SK-N-SH (cell line): ENCODE data around the gene PTPA. TPM values are rescaled to one million over a fixed set of nuclear protein-coding genes. Genes with fewer than 3 reads are reported as not detected.

Experiments used
- CTCF ChIA-PET: fragments of 300-600, 350-600 bp; formaldehyde crosslinking; extraction: SDS; loops from one replicate; lab custom pipeline; 2021; lab: Yijun Ruan, JAX
- POLR2A ChIA-PET: fragments of 350-600 bp; sonication (Branson Sonifier 250); formaldehyde crosslinking; extraction: SDS; loops from one replicate; lab custom pipeline; 2020; ENCODE audit warnings: antibody characterized with exemption, inconsistent platforms; lab: Yijun Ruan, JAX
- DNase-seq: peaks from one replicate; pipeline ENCODE4 v3.0.0; 2012
- H2AFZ ChIP-seq: fragments of 200-600 bp; sonication (generic); 2 replicates; pipeline ENCODE4 v1.8.1; 2016; ENCODE audit warnings: antibody characterized with exemption, mild to moderate bottlenecking, low read depth
- H3F3A ChIP-seq: fragments of 200-600 bp; sonication (generic); replicated peaks from 2 replicates; pipeline ENCODE3; 2016; ENCODE audit warnings: antibody characterized with exemption, mild to moderate bottlenecking; ENCODE audit not compliant: insufficient read depth
- H3K27ac ChIP-seq, 2 experiments: fragments of 200-500 bp in 1 of 2; fragments of 200-600 bp in 1 of 2; sonication (Bioruptor generic) in 1 of 2; sonication (generic), shearing (Covaris generic) in 1 of 2; 2 replicates each; pipeline versions ENCODE4 v1.5.1 to v1.6.1; 2014 to 2016; ENCODE audit warnings: low read depth in 2 of 2, inconsistent platforms in 1 of 2, low read length in 1 of 2, mild to moderate bottlenecking in 1 of 2, mixed read lengths in 1 of 2
- H3K27me3 ChIP-seq: fragments of 200-600 bp; sonication (generic), shearing (Covaris generic); 2 replicates; pipeline ENCODE4 v1.6.1; 2016; ENCODE audit warnings: mixed run types; ENCODE audit not compliant: insufficient read depth
- H3K36me3 ChIP-seq, 2 experiments: fragments of 200-500 bp in 1 of 2; fragments of 200-600 bp in 1 of 2; sonication (Bioruptor generic) in 1 of 2; sonication (generic) in 1 of 2; replicated peaks in 1 of 2; 2 replicates each; pipeline versions ENCODE3 to v1.5.1; 2014 to 2016; ENCODE audit warnings: low read length in 1 of 2, mild to moderate bottlenecking in 1 of 2; ENCODE audit not compliant: insufficient read depth in 2 of 2, control insufficient read depth in 1 of 2
- H3K4me1 ChIP-seq, 2 experiments: fragments of 200-500 bp in 1 of 2; fragments of 200-600 bp in 1 of 2; sonication (Bioruptor generic) in 1 of 2; sonication (generic), shearing (Covaris generic) in 1 of 2; 2 replicates each; pipeline versions ENCODE4 v1.5.1 to v1.6.1; 2014 to 2016; ENCODE audit warnings: low read depth in 1 of 2, low read length in 1 of 2, mixed run types in 1 of 2; ENCODE audit not compliant: insufficient read depth in 2 of 2, control insufficient read depth in 1 of 2
- H3K4me2 ChIP-seq: fragments of 200-600 bp; sonication (generic), shearing (Covaris generic); 2 replicates; pipeline ENCODE4 v1.6.1; 2017; ENCODE audit warnings: mixed run types
- H3K4me3 ChIP-seq, 2 experiments: fragments of 200-500 bp in 1 of 2; fragments of 200-600 bp in 1 of 2; sonication (Bioruptor generic) in 1 of 2; sonication (generic), shearing (Covaris generic) in 1 of 2; 2 replicates each; pipeline versions ENCODE4 v1.5.1 to v1.8.1; 2014 to 2016; ENCODE audit warnings: low read depth in 2 of 2, inconsistent platforms in 1 of 2, low read length in 1 of 2, mild to moderate bottlenecking in 1 of 2, mixed read lengths in 1 of 2, moderate library complexity in 1 of 2
- H3K79me2 ChIP-seq: fragments of 200-600 bp; sonication (generic); 2 replicates; pipeline ENCODE4 v1.8.1; 2017; ENCODE audit warnings: mild to moderate bottlenecking; ENCODE audit not compliant: insufficient read depth
- H3K9ac ChIP-seq: fragments of 200-600 bp; sonication (generic); 2 replicates; pipeline ENCODE4 v1.6.1; 2017; ENCODE audit warnings: mixed run types
- H3K9me2 ChIP-seq: fragments of 200-600 bp; sonication (generic); 2 replicates; pipeline ENCODE4 v1.6.1; 2017; ENCODE audit warnings: mixed run types
- H3K9me3 ChIP-seq: fragments of 200-600 bp; sonication (generic); 2 replicates; pipeline ENCODE4 v1.6.1; 2017; ENCODE audit warnings: mixed run types, mild to moderate bottlenecking, moderate library complexity
- H4K20me1 ChIP-seq: fragments of 200-600 bp; sonication (generic); 2 replicates; pipeline ENCODE4 v1.6.1; 2017; ENCODE audit warnings: mild to moderate bottlenecking, mixed run types; ENCODE audit not compliant: insufficient read depth
- EZH2phosphoT487 ChIP-seq: fragments of 200-600 bp; sonication (generic); IDR thresholded peaks from 2 replicates; pipeline ENCODE4 v1.6.1; 2017; ENCODE audit warnings: low read depth, mixed run types, mild to moderate bottlenecking, antibody characterized with exemption, moderate library complexity, borderline replicate concordance
- MXI1 ChIP-seq: IDR thresholded peaks from 2 replicates; pipeline ENCODE4 v1.6.1; 2012; ENCODE audit warnings: mild to moderate bottlenecking, low read depth, low read length, improper control_type of control experiment
- RCOR1 ChIP-seq: fragments of 150-350 bp; IDR thresholded peaks from 2 replicates; pipeline ENCODE4 v1.6.1; 2017; ENCODE audit warnings: antibody characterized with exemption, low read length
- RFX5 ChIP-seq: IDR thresholded peaks from 2 replicates; pipeline ENCODE4 v1.6.1; 2012; ENCODE audit warnings: mild to moderate bottlenecking, improper control_type of control experiment, low read length
- TCF12 ChIP-seq: IDR thresholded peaks from 2 replicates; pipeline ENCODE4 v1.4.0; 2012
- TEAD4 ChIP-seq: IDR thresholded peaks from 2 replicates; pipeline ENCODE4 v1.4.0; 2012; ENCODE audit warnings: mild to moderate bottlenecking, borderline replicate concordance; ENCODE audit not compliant: insufficient read depth
- YY1 ChIP-seq: IDR thresholded peaks from 2 replicates; pipeline ENCODE4 v1.4.0; 2012; ENCODE audit warnings: low read depth, mild to moderate bottlenecking
- WGBS: methylation state at CpG from one replicate; pipeline ENCODE4 v1.1.6; 2017; ENCODE audit warnings: low lambda C conversion rate; 5-methylcytosine and 5-hydroxymethylcytosine counted together
- polyA plus RNA-seq, 3 experiments: library from polyadenylated mRNA; depleted of rRNA; stranded (reverse); fragments of >200 nt; gene quantifications; 2 replicates each; pipeline ENCODE4 v1.2.3, GENCODE V29; 2012
- TF ChIP-seq, protein P1 (sequence below): IDR thresholded peaks from 2 replicates; pipeline ENCODE4 v1.6.1; 2012; ENCODE audit warnings: mild to moderate bottlenecking, low read depth, low read length, moderate library complexity
- TF ChIP-seq, protein P2 (sequence below): IDR thresholded peaks from 2 replicates; pipeline ENCODE4 v1.4.0; 2012; ENCODE audit warnings: low read depth
- TF ChIP-seq, protein P3 (sequence below): IDR thresholded peaks from 2 replicates; pipeline ENCODE4; 2012
- TF ChIP-seq, protein P4 (sequence below): fragments of 150-350 bp; IDR thresholded peaks from 2 replicates; pipeline ENCODE4 v1.6.1; 2016; ENCODE audit warnings: mild to moderate bottlenecking, low read depth, low read length
- TF ChIP-seq, protein P5 (sequence below): fragments of 200-600 bp; sonication (generic); IDR thresholded peaks from 2 replicates; pipeline ENCODE4 v1.6.1; 2017; ENCODE audit warnings: antibody characterized with exemption, mild to moderate bottlenecking, moderate library complexity

PTPA gene
- polyA plus RNA-seq, 1 of the 3 experiments (the other 2 are of a cell fraction), result 130 TPM

DNA sequence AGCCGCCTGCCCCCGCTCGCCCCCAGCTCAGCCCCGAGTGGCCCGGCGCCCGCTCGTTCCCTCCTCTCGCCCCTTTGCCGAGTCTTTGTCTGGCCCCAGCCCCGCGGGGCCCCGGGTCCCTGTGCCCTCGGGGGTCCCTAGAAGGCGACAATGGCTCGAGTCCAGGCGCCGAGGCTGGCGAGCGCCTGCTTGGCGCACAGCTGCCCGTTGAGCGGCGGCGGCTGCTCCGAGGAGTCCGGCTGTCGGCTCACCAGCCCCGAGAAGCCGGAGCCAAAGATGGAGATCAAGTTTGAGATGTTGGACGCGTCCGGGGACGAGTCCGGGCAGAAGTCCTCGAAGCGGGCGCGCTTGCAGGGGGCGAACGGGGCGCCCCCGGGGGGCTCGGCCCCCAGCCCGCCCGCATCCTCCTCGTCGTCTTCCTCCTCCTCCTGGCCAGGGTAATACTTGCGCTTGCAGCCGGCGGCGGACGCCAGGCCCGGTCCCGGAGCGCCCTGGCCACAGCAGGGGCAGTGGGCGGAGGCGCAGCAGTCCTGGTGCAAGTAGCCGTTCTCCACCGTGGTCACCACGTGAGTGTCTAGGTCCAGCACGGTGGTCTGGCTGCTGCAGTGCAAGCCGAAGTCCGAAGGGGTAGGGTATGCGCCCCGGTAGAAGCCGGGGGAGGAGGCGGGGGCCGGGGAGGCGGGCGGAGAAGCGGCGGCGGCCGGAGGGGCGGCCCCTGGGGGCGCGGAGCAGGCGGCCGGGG is 65.7 kb downstream of the PTPA start:
- Histone ChIP-seq H3K79me2 (peaks cover 37% of the 10 kb centered on the region), H4K20me1 (peaks cover 19% of the 10 kb centered on the region), H3K9me2 (no peaks in the 10 kb centered on the region), H3K4me2 (peak overlapping the region; percentile 91), H3K27ac (peak overlapping the region; percentile 96 to 97), H3K9me3 (no peaks in the 10 kb centered on the region), H3F3A (peaks cover 26% of the 10 kb centered on the region), H3K27me3 (no peaks in the 10 kb centered on the region), H2AFZ (no peak overlapping the region), H3K9ac (peak overlapping the region; percentile 99), H3K36me3 (peaks cover 0 to 10% of the 10 kb centered on the region in 2 experiments), H3K4me3 (peak overlapping the region; percentile 90 to 98), H3K4me1 (peaks cover 14 to 19% of the 10 kb centered on the region in 2 experiments; a peak in 3 of 4 replicates)
- TF ChIP-seq TEAD4 (no peak), RCOR1 (no peak), TCF12 (no peak), EZH2phosphoT487 (no peak), MXI1 (peak; percentile 52; the same call in 1 of the 2 replicates), YY1 (peak; percentile 54; the same call in 1 of the 2 replicates)
- TF ChIP-seq, protein P1, sequence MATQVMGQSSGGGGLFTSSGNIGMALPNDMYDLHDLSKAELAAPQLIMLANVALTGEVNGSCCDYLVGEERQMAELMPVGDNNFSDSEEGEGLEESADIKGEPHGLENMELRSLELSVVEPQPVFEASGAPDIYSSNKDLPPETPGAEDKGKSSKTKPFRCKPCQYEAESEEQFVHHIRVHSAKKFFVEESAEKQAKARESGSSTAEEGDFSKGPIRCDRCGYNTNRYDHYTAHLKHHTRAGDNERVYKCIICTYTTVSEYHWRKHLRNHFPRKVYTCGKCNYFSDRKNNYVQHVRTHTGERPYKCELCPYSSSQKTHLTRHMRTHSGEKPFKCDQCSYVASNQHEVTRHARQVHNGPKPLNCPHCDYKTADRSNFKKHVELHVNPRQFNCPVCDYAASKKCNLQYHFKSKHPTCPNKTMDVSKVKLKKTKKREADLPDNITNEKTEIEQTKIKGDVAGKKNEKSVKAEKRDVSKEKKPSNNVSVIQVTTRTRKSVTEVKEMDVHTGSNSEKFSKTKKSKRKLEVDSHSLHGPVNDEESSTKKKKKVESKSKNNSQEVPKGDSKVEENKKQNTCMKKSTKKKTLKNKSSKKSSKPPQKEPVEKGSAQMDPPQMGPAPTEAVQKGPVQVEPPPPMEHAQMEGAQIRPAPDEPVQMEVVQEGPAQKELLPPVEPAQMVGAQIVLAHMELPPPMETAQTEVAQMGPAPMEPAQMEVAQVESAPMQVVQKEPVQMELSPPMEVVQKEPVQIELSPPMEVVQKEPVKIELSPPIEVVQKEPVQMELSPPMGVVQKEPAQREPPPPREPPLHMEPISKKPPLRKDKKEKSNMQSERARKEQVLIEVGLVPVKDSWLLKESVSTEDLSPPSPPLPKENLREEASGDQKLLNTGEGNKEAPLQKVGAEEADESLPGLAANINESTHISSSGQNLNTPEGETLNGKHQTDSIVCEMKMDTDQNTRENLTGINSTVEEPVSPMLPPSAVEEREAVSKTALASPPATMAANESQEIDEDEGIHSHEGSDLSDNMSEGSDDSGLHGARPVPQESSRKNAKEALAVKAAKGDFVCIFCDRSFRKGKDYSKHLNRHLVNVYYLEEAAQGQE, result no peak
- TF ChIP-seq, protein P2, sequence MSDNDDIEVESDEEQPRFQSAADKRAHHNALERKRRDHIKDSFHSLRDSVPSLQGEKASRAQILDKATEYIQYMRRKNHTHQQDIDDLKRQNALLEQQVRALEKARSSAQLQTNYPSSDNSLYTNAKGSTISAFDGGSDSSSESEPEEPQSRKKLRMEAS, result no peak
- peak; percentile 75 for DNase-seq
- POLR2A ChIA-PET, result interaction anchor here (0.8 to 3.5 kb wide), 16 partner anchors 144 to 449 kb away, joined by 3 to 37 read pairs (median 9); partner anchors contain the start of gene NTMT1
- WGBS, result under 1% methylated on average over 14 of the region's 80 CpGs
- CTCF ChIA-PET, result interaction anchor here (1.0 to 9.3 kb wide), 7 partner anchors 35 to 447 kb away, joined by 3 to 193 read pairs (median 27); no protein-coding TSS in a partner anchor

DNA sequence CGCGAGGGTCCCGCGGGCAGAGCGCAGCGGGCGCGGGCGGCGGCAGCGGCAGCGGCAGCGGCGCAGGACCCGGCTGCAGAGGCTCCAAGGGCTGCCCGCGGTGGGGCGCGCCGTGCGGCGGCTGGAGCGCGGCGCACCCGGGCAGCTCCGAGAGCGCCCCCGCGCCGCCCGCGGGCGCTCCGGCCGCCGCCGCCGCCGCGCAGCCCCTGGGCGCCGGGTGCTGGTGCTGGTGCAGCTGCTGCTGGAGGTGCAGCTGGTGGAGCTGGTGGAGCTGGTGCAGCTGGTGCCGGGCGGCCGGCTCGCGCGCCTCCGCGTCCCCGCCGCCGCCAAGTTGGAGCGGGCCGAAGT is 66.2 kb downstream of the PTPA start:
- H2AFZ ChIP-seq, result no peak overlapping the region
- ChIA-PET POLR2A (interaction anchor here (0.6 to 3.5 kb wide), 31 partner anchors 10 to 448 kb away, joined by 3 to 37 read pairs (median 6); partner anchors contain the start of gene NTMT1), CTCF (interaction anchor here (0.8 to 9.3 kb wide), 7 partner anchors 37 to 447 kb away, joined by 3 to 183 read pairs (median 6); no protein-coding TSS in a partner anchor)
- no peaks in the 10 kb centered on the region for H3K9me2 ChIP-seq
- WGBS, result no CpG with 5 or more reads among the region's 56 CpGs
- H3K4me3 ChIP-seq, result peak overlapping the region; percentile 90 to 94
- peak overlapping the region; percentile 89 for H3K9ac ChIP-seq
- peak overlapping the region; percentile 79 for H3K4me2 ChIP-seq
- peaks cover 14 to 19% of the 10 kb centered on the region in 2 experiments; a peak in 3 of 4 replicates for H3K4me1 ChIP-seq
- peaks cover 37% of the 10 kb centered on the region for H3K79me2 ChIP-seq
- peak overlapping the region; percentile 66 to 96 for H3K27ac ChIP-seq
- H3K27me3 ChIP-seq, result no peaks in the 10 kb centered on the region
- H3K9me3 ChIP-seq, result no peaks in the 10 kb centered on the region
- H3K36me3 ChIP-seq, result peaks cover 0 to 10% of the 10 kb centered on the region in 2 experiments
- peak; percentile 77 for DNase-seq
- peaks cover 23% of the 10 kb centered on the region for H3F3A ChIP-seq
- peaks cover 19% of the 10 kb centered on the region for H4K20me1 ChIP-seq
- TF ChIP-seq YY1, result no peak
- TF ChIP-seq, protein P1, result no peak
- no peak for TF ChIP-seq TCF12
- TF ChIP-seq, protein P3, sequence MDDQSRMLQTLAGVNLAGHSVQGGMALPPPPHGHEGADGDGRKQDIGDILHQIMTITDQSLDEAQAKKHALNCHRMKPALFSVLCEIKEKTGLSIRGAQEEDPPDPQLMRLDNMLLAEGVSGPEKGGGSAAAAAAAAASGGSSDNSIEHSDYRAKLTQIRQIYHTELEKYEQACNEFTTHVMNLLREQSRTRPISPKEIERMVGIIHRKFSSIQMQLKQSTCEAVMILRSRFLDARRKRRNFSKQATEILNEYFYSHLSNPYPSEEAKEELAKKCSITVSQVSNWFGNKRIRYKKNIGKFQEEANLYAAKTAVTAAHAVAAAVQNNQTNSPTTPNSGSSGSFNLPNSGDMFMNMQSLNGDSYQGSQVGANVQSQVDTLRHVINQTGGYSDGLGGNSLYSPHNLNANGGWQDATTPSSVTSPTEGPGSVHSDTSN, result no peak
- TF ChIP-seq, protein P4, sequence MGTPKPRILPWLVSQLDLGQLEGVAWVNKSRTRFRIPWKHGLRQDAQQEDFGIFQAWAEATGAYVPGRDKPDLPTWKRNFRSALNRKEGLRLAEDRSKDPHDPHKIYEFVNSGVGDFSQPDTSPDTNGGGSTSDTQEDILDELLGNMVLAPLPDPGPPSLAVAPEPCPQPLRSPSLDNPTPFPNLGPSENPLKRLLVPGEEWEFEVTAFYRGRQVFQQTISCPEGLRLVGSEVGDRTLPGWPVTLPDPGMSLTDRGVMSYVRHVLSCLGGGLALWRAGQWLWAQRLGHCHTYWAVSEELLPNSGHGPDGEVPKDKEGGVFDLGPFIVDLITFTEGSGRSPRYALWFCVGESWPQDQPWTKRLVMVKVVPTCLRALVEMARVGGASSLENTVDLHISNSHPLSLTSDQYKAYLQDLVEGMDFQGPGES, result no peak
- no peak for TF ChIP-seq RFX5
- TF ChIP-seq, protein P5, sequence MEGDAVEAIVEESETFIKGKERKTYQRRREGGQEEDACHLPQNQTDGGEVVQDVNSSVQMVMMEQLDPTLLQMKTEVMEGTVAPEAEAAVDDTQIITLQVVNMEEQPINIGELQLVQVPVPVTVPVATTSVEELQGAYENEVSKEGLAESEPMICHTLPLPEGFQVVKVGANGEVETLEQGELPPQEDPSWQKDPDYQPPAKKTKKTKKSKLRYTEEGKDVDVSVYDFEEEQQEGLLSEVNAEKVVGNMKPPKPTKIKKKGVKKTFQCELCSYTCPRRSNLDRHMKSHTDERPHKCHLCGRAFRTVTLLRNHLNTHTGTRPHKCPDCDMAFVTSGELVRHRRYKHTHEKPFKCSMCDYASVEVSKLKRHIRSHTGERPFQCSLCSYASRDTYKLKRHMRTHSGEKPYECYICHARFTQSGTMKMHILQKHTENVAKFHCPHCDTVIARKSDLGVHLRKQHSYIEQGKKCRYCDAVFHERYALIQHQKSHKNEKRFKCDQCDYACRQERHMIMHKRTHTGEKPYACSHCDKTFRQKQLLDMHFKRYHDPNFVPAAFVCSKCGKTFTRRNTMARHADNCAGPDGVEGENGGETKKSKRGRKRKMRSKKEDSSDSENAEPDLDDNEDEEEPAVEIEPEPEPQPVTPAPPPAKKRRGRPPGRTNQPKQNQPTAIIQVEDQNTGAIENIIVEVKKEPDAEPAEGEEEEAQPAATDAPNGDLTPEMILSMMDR, result no peak
